GM18867 (cell line): ENCODE measurements around the gene LRRC58.

Source experiments
- ATAC-seq: cut with Tn5 transposase; IDR thresholded peaks from one replicate; pipeline ENCODE4 v1.9.1; 2021; ENCODE audit warnings: mild to moderate bottlenecking, moderate library complexity; ENCODE audit not compliant: unreplicated experiment

LRRC58 gene

DNA sequence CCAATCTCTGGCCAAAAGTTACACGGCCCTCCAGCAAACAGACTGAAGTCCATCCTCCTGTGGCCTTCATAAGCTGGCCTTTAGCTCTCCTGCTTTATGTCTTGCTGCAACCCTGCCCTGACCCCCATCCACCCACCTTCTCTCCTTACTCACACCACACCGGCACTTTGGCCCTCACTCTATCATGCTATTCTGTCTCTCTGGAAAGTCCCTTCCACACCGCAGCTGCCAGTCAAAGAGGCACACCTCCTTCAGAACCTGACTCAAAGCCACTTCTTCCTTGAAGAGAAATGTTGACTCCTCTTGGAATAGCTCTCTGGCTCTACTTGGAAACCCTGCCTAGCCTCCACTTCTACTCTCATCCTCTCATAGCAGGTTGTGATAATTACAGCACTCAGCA lies 68.6 kb downstream of the LRRC58 start:
- ATAC-seq = no peak

GRCh38 chr3:120280026-120280425 lies 69.1 kb downstream of the LRRC58 start:
- no peak for ATAC-seq

DNA sequence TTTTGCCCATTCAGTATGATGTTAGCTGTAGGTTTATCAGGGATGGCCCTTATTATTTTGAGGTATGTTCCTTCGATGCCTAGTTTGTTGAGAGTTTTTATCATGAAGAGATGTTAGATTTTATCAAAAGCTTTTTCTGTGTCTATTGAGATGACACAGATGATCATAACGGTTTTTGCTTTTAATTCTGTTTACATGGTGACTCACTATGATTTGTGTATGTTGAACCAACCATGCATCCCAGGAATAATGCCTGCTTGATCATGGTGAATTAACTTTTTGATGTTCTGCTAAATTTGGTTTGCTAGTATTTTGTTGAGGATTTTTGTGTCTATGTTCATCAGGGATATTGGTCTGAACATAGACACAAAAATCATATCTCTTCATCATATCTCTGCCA lies 72.4 kb downstream of the LRRC58 start:
- no peak for ATAC-seq

DNA sequence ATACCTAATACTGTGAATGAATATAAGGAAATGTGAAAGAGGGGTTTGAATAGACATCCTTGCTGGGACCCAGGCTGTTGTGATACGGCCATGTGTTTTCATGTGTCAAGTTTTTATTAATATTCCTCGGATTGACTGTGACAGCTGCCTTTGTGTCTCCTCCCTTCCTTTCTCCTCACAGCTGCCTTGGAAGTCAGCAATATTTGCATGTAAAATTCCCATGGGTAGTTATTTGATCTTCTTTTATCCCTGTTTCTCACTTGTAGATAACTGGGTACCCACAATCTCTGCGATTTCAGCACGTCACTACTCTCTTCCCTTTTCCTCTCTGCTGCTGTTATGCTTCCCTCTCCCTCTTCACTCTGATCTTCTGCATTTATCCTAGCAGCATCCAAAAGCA lies 73.5 kb downstream of the LRRC58 start:
- no peak for ATAC-seq

DNA sequence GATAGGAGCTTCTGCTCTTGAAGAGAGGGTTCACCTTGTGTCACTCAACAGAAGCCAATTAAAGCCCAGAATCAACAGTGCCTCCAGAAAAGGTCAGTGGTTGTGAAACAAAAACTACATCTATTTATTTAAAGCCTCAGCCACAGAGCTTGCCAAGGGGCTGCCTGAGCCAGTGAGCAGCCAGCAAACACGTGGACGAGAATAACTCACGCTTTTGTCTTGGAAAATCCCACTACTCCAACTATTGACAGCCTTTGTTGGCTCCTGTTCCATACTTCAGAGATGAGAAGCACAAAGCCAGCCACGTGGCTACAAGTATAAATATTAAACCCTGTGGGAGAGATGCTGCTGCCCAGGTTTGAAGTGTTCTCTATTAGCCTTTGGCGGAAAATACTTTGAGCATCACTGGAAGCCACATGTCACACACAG lies 74.4 kb downstream of the LRRC58 start:
- no peak for ATAC-seq
